T follicular helper cell (primary cell): ENCODE data around the gene GCNT2.
"Not testable (repeated sequence)": the region's sequence is repeated elsewhere in the genome, so short reads cannot be mapped to it uniquely, and the experiment has no call there.

ENCODE experiments used
- DNase-seq: peaks from one replicate; pipeline ENCODE4 v3.0.0-alpha.2; 2020; ENCODE audit warnings: low read depth

GCNT2 gene

GRCh38 chr6:10547809-10548208 is 26.7 kb downstream of the GCNT2 start:
- no peak for DNase-seq

- no peak for DNase-seq
Observed at GRCh38 chr6:10550764-10551163, 29.6 kb downstream of the GCNT2 start.

- DNase-seq: no peak
Observed at GRCh38 chr6:10552270-10552810, 31.2 kb downstream of the GCNT2 start.

DNA sequence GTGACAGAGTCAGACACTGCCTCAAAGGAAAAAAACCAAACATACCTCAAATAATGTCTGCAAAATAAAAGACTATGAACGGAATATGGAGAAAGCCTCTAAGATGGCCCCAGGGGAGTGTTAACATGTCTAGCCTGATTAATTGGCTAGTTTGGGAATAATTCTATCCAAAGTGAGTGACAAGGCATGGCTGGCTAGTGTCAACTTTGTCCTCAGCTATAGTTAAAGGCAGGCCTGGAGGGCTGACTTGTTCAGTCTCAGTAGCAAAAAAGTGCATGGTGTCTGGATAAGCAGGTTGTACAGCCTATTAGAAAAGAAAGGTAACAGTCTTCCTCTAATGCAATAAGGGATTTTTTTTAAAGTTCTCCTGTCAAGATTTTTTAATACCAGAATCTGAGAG is 32.7 kb downstream of the GCNT2 start:
- no peak for DNase-seq

DNA sequence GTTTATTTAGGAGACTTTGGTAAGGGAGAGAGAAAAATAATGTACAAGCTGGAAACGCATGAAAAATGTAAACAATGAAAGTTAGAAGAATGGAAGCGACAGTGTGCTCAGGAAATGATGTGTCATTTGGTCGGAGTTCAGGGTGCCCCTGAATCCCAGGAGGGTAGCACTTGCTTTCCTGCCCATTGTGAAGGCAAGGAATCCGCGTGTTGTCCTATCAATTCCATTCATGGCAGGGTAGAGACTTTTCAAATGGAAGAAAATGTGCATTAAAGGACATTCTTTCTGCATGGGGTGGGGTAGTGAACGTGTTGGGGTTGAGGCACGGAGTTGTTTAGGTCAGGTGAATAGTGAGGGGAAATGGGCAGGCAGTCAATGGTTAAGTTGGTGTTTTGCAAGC is 33.7 kb downstream of the GCNT2 start:
- DNase-seq: no peak

DNA sequence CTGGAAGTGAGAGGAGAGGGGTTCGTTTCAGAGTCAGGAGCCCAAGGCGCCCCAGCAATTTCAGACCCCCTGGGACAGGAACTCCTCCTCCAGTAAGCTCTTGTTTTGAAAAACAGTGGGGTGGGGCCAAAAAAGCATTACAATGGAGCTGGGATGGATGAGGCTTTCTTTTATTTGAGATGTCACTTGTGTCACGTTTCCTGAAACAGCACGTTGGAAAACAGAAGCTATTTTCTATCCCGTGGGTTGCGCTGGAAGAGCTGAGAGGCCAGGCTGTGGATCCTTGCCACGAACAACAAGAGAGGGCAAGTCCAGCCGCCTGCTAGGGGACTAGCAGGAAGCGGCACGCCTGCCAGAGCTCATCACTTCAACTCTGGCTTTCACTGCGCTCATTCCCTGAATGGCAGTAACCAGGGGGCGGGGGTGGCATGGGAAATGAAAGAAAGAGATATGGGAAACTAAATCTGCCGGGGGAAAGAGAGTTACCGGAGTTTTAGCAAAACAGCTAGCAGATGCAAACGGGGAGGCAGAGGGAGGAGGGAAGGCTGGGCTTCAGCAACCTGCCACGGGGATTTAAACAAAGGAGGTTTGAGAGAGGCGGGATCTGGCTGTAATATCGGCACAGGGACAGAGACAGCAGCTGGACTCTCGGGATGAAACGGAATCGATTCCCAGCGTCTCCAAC is 34.6 kb downstream of the GCNT2 start:
- DNase-seq: no peak

GRCh38 chr6:10556589-10556988 is 35.4 kb downstream of the GCNT2 start:
- no peak for DNase-seq

DNA sequence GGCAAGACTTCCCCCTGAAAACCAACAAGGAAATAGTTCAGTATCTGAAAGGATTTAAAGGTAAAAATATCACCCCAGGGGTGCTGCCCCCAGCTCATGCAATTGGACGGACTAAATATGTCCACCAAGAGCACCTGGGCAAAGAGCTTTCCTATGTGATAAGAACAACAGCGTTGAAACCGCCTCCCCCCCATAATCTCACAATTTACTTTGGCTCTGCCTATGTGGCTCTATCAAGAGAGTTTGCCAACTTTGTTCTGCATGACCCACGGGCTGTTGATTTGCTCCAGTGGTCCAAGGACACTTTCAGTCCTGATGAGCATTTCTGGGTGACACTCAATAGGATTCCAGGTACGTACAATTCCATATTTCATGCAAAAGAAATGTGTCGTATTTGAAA is 35.8 kb downstream of the GCNT2 start:
- DNase-seq: no peak

DNA sequence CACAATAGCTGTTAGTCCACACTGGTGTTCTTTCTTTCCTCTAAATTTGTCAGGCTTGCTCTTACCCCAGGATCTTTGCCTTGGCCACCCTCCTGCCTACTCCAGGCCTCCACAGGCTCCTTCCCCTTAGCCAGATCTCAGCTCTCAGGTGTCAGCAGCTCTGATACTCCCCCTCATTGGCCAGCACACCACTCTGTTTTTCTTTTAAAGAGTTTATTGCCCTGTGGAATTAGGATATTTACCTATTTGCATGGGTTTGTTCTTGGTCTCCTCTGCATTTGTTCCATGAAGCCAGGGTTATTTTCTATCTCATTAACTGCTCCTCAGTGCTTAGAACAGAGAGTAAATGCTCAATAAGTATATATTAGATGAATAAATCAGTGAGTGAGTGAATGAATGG is 36.8 kb downstream of the GCNT2 start:
- DNase-seq: no peak

- DNase-seq: no peak
Observed at GRCh38 chr6:10558565-10558964, 37.4 kb downstream of the GCNT2 start.

DNA sequence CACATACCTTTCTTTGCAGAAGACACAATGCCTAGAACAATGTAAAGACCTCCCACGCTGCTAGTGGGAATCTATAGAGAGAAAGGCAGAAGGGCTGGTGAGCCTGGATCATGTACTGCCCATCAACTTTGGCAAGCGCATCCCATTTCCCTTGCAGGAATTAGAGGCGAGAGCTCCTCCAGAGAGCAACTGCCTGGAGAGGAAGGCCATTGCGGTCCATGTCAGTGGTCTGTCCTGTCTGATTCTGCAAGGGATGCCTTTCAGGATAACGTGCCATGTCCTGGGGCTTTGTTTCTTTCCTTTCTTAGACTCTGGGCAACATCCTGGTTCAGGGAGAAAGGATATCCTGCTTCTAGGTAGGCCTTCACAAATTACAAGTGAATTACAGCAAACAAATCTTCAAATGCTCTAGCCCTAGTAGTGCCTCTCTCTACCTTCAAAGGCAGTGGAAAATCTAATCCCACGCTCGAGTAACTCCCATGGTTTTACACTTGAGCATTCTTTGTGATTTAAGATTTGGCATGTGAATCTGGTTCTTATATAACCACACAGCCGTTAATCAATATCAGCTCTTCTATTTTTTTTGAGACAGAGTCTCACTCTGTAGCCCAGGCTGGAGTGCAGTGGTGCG is 38.5 kb downstream of the GCNT2 start:
- DNase-seq: no peak

DNA sequence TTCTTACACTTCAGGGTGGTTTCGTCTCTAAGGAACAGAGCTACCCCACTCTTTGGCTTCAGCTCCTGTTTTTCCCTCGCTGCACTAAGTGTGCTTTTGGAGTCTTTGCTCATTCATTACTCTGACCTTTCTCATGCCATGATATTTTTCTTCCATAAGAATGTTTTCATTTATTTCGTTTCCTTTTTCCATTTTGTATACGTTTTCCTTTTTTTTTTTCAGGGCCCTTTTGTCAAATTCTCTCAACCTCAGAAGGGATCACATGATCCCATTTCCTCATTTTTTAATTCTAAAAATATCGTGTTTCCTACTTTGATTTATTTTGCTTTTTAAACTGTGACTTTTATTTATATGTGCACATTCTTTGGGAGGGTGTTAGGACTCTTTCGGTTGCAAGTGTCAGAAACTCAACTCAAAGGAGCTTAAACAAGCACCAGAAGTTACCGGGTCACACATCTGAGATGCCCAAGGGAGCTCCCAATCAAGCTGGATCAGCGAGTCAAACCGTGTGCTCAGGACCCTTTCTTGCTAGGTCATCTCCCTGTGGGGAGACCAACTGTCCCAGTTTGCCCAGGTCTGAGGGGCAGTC is 40.6 kb downstream of the GCNT2 start:
- DNase-seq: no peak

- no peak for DNase-seq
Observed at GRCh38 chr6:10564975-10565673, 44.0 kb downstream of the GCNT2 start.

DNA sequence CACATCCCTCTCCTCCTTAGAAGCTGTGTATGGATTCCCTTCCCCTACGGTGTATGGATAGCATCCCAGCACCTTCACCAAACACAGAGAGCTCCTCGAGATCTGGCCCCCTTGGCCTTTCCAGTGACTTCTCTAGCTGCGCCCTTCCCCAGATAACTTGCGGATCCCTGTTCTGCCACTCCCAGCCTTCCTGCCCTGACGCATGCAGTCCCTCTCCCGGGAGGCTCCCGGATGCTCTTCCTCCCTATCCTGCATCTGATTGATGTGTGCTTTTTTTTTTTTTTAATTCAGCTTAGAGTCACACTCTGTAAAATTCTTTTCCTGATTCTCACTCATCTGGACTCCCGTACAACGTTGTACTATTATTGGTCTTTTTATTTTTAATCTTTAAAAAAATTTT is 44.8 kb downstream of the GCNT2 start:
- DNase-seq: no peak

DNA sequence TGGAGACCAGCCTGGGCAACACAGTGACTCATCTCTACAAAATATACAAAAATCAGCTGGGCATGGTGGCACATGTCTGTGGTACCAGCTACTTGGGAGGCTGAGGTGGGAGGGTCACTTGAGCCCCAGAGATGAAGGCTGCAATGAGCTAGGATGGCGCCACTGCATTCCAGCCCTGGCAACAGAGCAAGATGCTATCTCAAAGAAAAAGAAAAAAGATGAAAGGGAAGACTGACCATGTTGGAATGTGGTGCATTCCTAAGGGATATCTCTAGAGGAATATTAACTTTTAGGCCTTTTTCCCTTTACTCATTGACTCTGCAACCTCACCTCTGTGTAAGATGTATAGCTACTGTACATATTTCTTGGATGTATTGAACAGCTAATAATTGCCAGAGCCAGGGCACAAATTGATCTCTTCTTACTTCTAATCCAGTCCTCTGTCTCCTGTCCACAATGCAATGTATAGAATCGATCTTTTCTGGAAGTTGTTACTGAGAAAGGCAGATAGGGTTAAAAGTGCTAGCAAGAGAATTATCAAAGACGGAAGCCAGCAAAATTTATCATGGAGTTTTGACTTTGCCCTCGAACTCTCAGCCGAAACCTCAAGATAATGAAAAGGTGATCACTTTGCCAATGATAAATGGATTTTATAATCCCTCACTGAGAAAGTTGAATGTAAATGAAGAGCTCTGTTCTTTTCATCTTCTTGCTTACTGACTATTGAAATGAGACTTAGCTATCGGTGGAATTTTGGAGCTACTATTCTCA is 46.3 kb downstream of the GCNT2 start:
- no peak for DNase-seq

GRCh38 chr6:10569392-10570127 is 48.4 kb downstream of the GCNT2 start:
- DNase-seq: no peak

DNA sequence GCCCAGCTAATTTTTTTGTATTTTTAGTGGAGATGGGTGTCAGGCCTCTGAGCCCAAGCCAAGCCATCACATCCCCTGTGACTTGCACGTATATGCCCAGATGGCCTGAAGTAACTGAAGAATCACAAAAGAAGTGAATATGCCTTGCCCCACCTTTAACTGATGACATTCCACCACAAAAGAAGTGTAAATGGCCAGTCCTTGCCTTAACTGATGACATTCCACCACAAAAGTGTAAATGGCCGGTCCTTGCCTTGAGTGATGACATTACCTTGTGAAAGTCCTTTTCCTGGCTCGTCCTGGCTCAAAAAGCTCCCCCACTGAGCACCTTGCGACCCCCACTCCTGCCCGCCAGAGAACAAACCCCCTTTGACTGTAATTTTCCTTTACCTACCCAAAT is 54.4 kb downstream of the GCNT2 start:
- not testable (repeated sequence) for DNase-seq

DNA sequence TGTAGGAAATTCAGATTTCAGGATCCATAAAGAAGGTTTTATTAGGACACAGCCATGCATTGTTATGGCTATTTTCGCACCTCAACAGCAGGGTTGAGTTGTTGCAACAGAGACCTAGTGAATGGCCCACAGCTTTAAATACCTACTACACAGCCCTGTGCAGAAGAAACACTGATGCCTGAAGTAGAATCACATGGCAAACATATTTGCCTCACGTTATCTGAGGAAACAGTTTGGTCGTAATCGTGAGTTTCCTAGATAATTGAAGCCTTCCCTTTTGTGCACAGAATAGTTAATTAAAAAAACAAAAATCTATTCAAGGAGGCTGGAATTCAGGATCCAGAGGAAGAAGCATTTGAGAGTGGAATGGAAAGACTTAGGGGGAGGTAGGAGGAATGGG is 55.1 kb downstream of the GCNT2 start:
- DNase-seq: no peak

DNA sequence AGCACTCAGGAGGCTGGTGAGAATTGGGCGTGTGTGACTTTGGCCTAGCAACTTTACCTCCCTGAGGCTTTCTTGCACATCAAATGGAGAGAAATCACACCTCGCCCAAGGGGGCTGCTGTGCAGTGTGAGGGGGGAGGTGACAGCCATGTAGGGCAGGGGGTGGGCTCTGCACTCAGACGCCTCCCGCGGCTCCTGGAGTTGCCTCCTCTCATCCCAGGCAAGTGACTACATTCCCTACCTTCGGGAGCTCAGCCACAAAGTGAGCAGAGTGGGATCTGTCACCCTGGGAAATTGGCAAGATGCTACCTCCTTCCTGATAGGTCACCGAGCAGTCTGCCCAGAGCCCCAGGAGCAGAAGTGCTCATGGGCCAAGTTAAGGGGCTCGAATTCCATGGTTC is 56.0 kb downstream of the GCNT2 start:
- no peak for DNase-seq

GRCh38 chr6:10578723-10579122 is 57.6 kb downstream of the GCNT2 start:
- no peak for DNase-seq

DNA sequence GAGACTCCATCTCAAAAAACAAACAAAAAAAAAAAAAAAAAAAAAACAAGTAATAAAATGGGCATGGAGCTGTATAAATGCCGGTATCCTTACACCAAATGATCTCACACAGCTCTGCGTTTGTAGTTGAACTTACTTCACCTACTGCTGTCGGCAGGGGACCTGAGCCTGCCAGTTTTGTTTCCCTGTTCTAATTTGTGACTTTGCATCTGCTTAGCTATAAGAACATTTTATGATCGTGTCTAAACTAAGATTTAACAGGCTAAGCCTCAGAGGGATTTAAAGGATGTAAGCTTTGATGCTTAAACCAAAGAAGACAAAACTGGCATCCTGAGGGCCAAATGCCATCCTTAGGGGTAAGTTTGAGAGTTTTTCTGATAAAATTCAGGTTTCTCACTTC is 58.7 kb downstream of the GCNT2 start:
- no peak for DNase-seq
